Body of pancreas (tissue), 4 donors: ENCODE results near the gene RAD50. TPM values are rescaled to one million over a fixed set of nuclear protein-coding genes. Genes with fewer than 3 reads are reported as not detected.

ENCODE experiments used
- ATAC-seq: fragments of 150-250 bp; one replicate; pipeline ENCODE4 v1.9.1; 2016
- DNase-seq, 4 donors: peaks; one replicate each; pipeline ENCODE4 v3.0.0-alpha.2; 2019
- H3K27ac ChIP-seq, 4 donors: fragments of 200-600 bp; sonication (generic); 1 replicate in 3 of 4; 2 replicates in 1 of 4; pipeline versions ENCODE4 v1.5.1 to v1.6.1; 2016 to 2019; ENCODE audit warnings: mild to moderate bottlenecking in 1 of 4, mixed read lengths in 1 of 4, moderate library complexity in 1 of 4
- H3K27me3 ChIP-seq, 2 donors: fragments of 200-600 bp; sonication (generic); one replicate each; pipeline ENCODE4 v1.6.0; 2016; ENCODE audit warnings: mild to moderate bottlenecking in 1 of 2
- H3K36me3 ChIP-seq, 2 donors: fragments of 200-600 bp; sonication (generic); replicated peaks in 1 of 2; 2 replicates each; pipeline ENCODE4 v1.5.1; 2016; ENCODE audit warnings: low read depth in 2 of 2; ENCODE audit not compliant: insufficient read depth in 1 of 2
- H3K4me1 ChIP-seq: fragments of 200-600 bp; sonication (generic); one replicate; pipeline ENCODE4 v1.6.0; 2016
- H3K4me3 ChIP-seq, 2 donors: fragments of 200-600 bp; sonication (generic); 1 replicate in 1 of 2; 2 replicates in 1 of 2; pipeline ENCODE4 v1.5.1; 2016 to 2019
- H3K9me3 ChIP-seq, 3 donors: fragments of 200-600 bp; sonication (generic); 1 replicate in 2 of 3; 2 replicates in 1 of 3; pipeline ENCODE4 v1.5.1; 2016
- CTCF ChIP-seq, 7 experiments: fragments of 450-650 bp in 4 of 7; fragments of 200-600 bp in 3 of 7; sonication (generic) in 3 of 7; IDR thresholded peaks; one replicate each; pipeline ENCODE4 v1.5.1; 2016 to 2019; ENCODE audit warnings: antibody characterized with exemption in 7 of 7
- POLR2A ChIP-seq, 3 donors: fragments of 450-650 bp; IDR thresholded peaks; one replicate each; pipeline ENCODE4 v1.6.1; 2016; ENCODE audit warnings: antibody characterized with exemption in 3 of 3, mild to moderate bottlenecking in 2 of 3
- WGBS, 2 donors: methylation state at CpG; one replicate each; pipeline ENCODE4 v1.1.5; 2017; 5-methylcytosine and 5-hydroxymethylcytosine counted together
- intact Hi-C: fragments of 100-400 bp; cut with DNase I; formaldehyde crosslinking; loops from one replicate; pipeline ENCODE4 v1.15.1; 2023
- total RNA-seq, 2 donors: library from RNA; depleted of rRNA; stranded (reverse); fragments of >200 nt; gene quantifications; one replicate each; pipeline ENCODE4 v1.1.0, GENCODE V29; 2016

Gene RAD50
- total RNA-seq, 2 donors from 2014 or later = 18.7 to 42.5 TPM

- intact Hi-C loops = no loop called here
- Histone ChIP-seq H3K27ac (no peak overlapping the region), H3K36me3 (no peaks in the 10 kb centered on the region), H3K4me3 (no peak overlapping the region), H3K4me1 (peaks cover 4% of the 10 kb centered on the region), H3K27me3 (no peaks in the 10 kb centered on the region), H3K9me3 (no peaks in the 10 kb centered on the region)
- TF ChIP-seq CTCF (IDR thresholded peaks at IDR 0.05) (no peak), POLR2A (IDR thresholded peaks at IDR 0.05) (no peak)
- DNase-seq = no peak
- 79% methylated on average over 4 of the region's 4 CpGs for WGBS, 2 donors
- no peak for ATAC-seq
Measured at GRCh38 chr5:132530946-132531345, 25.8 kb upstream of the RAD50 start.

GRCh38 chr5:132539716-132540115, 17.1 kb upstream of the RAD50 start:
- no peak for ATAC-seq
- no peak overlapping the region for H3K27ac ChIP-seq
- no peaks in the 10 kb centered on the region for H3K27me3 ChIP-seq
- DNase-seq = no peak
- H3K9me3 ChIP-seq = no peaks in the 10 kb centered on the region
- H3K4me1 ChIP-seq = no peaks in the 10 kb centered on the region
- no peak for TF ChIP-seq POLR2A (IDR thresholded peaks at IDR 0.05)
- no peak for TF ChIP-seq CTCF (IDR thresholded peaks at IDR 0.05)
- WGBS, 2 donors = 58 to 61% methylated on average over 4 of the region's 4 CpGs
- H3K4me3 ChIP-seq = no peak overlapping the region
- H3K36me3 ChIP-seq = no peaks in the 10 kb centered on the region
- intact Hi-C loops = no loop called here

- intact Hi-C loops = no loop called here
- H3K27me3 ChIP-seq = no peaks in the 10 kb centered on the region
- H3K36me3 ChIP-seq = no peaks in the 10 kb centered on the region
- ATAC-seq (no peak), DNase-seq (no peak)
- H3K4me3 ChIP-seq = no peak overlapping the region
- WGBS, 2 donors = 68 to 74% methylated on average over 5 of the region's 5 CpGs
- no peak overlapping the region for H3K27ac ChIP-seq
- TF ChIP-seq POLR2A (IDR thresholded peaks at IDR 0.05) = no peak
- TF ChIP-seq CTCF (IDR thresholded peaks at IDR 0.05) = no peak
- no peaks in the 10 kb centered on the region for H3K4me1 ChIP-seq
- no peaks in the 10 kb centered on the region for H3K9me3 ChIP-seq
Measured at GRCh38 chr5:132540149-132540548, 16.6 kb upstream of the RAD50 start.

GRCh38 chr5:132540764-132541163, 16.0 kb upstream of the RAD50 start:
- Histone ChIP-seq H3K9me3 (no peaks in the 10 kb centered on the region), H3K27me3 (no peaks in the 10 kb centered on the region), H3K36me3 (no peaks in the 10 kb centered on the region), H3K4me1 (no peaks in the 10 kb centered on the region), H3K4me3 (no peak overlapping the region), H3K27ac (no peak overlapping the region)
- intact Hi-C loops = no loop called here
- no peak for TF ChIP-seq POLR2A (IDR thresholded peaks at IDR 0.05)
- TF ChIP-seq CTCF (IDR thresholded peaks at IDR 0.05) = no peak
- WGBS, 2 donors = 91 to 92% methylated on average over 4 of the region's 4 CpGs
- ATAC-seq (no peak), DNase-seq (no peak)

- no peak for DNase-seq
- TF ChIP-seq CTCF (IDR thresholded peaks at IDR 0.05) = no peak
- TF ChIP-seq POLR2A (IDR thresholded peaks at IDR 0.05) = no peak
- Histone ChIP-seq H3K36me3 (no peaks in the 10 kb centered on the region), H3K27ac (no peak within 1 kb of the TSS), H3K4me3 (no peak within 1 kb of the TSS), H3K27me3 (no peaks in the 10 kb centered on the region), H3K4me1 (no peaks in the 10 kb centered on the region), H3K9me3 (no peaks in the 10 kb centered on the region)
- 71 to 73% methylated on average over 7 of the region's 7 CpGs for WGBS, 2 donors
- intact Hi-C loops = no loop called here
- no peak for ATAC-seq
Measured at GRCh38 chr5:132543472-132544201, 13.1 kb upstream of the RAD50 start, which contains the start of gene IL5. Gene IL5 (minus strand): TSS chr5:132543522. CDS start chr5:132543478, 44 bp downstream.
